AG04449 (cell line): ENCODE results near the gene HECTD4.

ENCODE experiments used
- CTCF ChIA-PET: fragments of 350-600 bp; formaldehyde crosslinking; extraction: SDS; loops from one replicate; lab custom pipeline; 2021; ENCODE audit warnings: antibody characterized with exemption; lab: Yijun Ruan, JAX
- POLR2A ChIA-PET: fragments of 400-600, 350-600 bp; formaldehyde crosslinking; extraction: SDS; loops from one replicate; lab custom pipeline; 2020; ENCODE audit warnings: antibody characterized with exemption, inconsistent platforms; lab: Yijun Ruan, JAX
- DNase-seq: peaks from one replicate; pipeline ENCODE4 v3.0.0-alpha.2; 2010; ENCODE audit warnings: low read depth, low spot score
- H3K4me3 ChIP-seq: 2 replicates; pipeline ENCODE4 v1.5.1; 2011; ENCODE audit warnings: low read depth, mild to moderate bottlenecking, control low read depth, low read length
- CTCF ChIP-seq: IDR thresholded peaks from one replicate; pipeline ENCODE4 v1.5.1; 2011; ENCODE audit warnings: mild to moderate bottlenecking, moderate library complexity, low read length, control low read depth, inconsistent platforms; ENCODE audit not compliant: insufficient read depth; ENCODE audit errors: missing control alignments

HECTD4 gene

GRCh38 chr12:112303004-112303403, 79.2 kb downstream of the HECTD4 start:
- TF ChIP-seq CTCF: no peak
- POLR2A ChIA-PET: no interaction called here
- DNase-seq: peak; percentile 47
- CTCF ChIA-PET: no interaction called here
- H3K4me3 ChIP-seq: no peak overlapping the region

- TF ChIP-seq CTCF: no peak
- CTCF ChIA-PET: no interaction called here
- no peak overlapping the region for H3K4me3 ChIP-seq
- no peak for DNase-seq
- POLR2A ChIA-PET: no interaction called here
Measured at GRCh38 chr12:112299704-112300103, 82.5 kb downstream of the HECTD4 start.

GRCh38 chr12:112297188-112297587, 85.0 kb downstream of the HECTD4 start:
- TF ChIP-seq CTCF: no peak
- no peak for DNase-seq
- CTCF ChIA-PET: no interaction called here
- POLR2A ChIA-PET: no interaction called here
- no peak overlapping the region for H3K4me3 ChIP-seq

GRCh38 chr12:112296183-112296582, 86.0 kb downstream of the HECTD4 start:
- ChIA-PET POLR2A (no interaction called here), CTCF (no interaction called here)
- H3K4me3 ChIP-seq: no peak overlapping the region
- no peak for DNase-seq
- TF ChIP-seq CTCF: no peak

- no peak for DNase-seq
- POLR2A ChIA-PET: no interaction called here
- TF ChIP-seq CTCF: no peak
- CTCF ChIA-PET: interaction anchor here (0.6 to 1.7 kb wide), 4 partner anchors 15 to 93 kb away, joined by 3 to 7 read pairs (median 3); no protein-coding TSS in a partner anchor
- H3K4me3 ChIP-seq: no peak overlapping the region
Measured at GRCh38 chr12:112294793-112295192, 87.4 kb downstream of the HECTD4 start.

- CTCF ChIA-PET: interaction anchor here (0.7 to 1.3 kb wide), 4 partner anchors 15 to 98 kb away, joined by 3 to 4 read pairs (median 4); no protein-coding TSS in a partner anchor
- H3K4me3 ChIP-seq: no peak overlapping the region
- no peak for DNase-seq
- POLR2A ChIA-PET: no interaction called here
- TF ChIP-seq CTCF: no peak
Measured at GRCh38 chr12:112288638-112289037, 93.6 kb downstream of the HECTD4 start.
